ENCODE results near the gene GALNT2. TPM values are rescaled to one million over a fixed set of nuclear protein-coding genes. Genes with fewer than 3 reads are reported as not detected.

GALNT2 gene
- total and polyA plus RNA-seq, 2 experiments from 2014 or later, result 96.7 to 143 TPM

DNA sequence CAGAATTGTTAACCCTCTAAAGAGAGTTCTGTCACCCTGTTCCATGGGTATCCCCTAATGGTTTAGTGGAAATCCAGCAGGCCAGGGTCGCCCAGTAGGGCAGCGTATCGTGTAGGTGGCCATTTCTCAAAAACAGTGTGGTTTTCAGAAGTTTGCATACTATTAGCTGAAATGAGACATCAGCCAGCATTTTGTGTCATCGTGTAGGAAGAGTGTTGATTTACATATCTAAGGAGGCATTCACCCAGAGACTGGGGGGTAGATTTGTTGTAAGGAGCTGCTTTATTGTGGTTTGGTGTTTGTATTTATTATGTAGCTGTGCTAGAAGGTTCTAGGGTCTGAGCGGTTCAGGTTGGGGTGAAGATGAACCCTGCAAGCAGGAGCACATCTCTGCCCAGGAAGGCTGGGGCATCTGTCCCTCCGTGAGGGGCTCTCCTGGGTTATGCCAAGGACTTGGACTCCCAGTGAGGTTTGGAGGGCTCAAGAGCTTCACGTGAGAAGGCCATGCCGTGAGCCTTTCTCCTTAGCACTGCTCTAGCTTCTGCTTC is 184.7 kb downstream of the GALNT2 start:
- H4K20me1 ChIP-seq (ENCODE audit: insufficient read depth, poor library complexity, severe bottlenecking), result no peaks in the 10 kb centered on the region
- WGBS (ENCODE audit: low lambda C conversion rate, missing lambda C conversion rate), result 95% methylated on average over 8 of the region's 8 CpGs
- no peaks in the 10 kb centered on the region for H3K9me2 ChIP-seq (replicated peaks; ENCODE audit: insufficient read depth)
- H3K9me3 ChIP-seq (ENCODE audit: low read depth), result no peaks in the 10 kb centered on the region
- no peak overlapping the region for H3K27ac ChIP-seq
- no peak overlapping the region for H3K4me2 ChIP-seq
- no peaks in the 10 kb centered on the region for H3K36me3 ChIP-seq (replicated peaks; ENCODE audit: insufficient read depth, low read depth)
- no peaks in the 10 kb centered on the region for H3K4me1 ChIP-seq (ENCODE audit: insufficient read depth)
- no peak for DNase-seq (ENCODE audit: low spot score)
- H3K27me3 ChIP-seq, result no peaks in the 10 kb centered on the region
- no peak for TF ChIP-seq EZH2 (IDR thresholded peaks at IDR 0.05; ENCODE audit: borderline replicate concordance)
- TF ChIP-seq EZH2phosphoT487 (IDR thresholded peaks at IDR 0.05; ENCODE audit: low read depth, severe bottlenecking, unreplicated experiment), result no peak
- TF ChIP-seq, protein P1, sequence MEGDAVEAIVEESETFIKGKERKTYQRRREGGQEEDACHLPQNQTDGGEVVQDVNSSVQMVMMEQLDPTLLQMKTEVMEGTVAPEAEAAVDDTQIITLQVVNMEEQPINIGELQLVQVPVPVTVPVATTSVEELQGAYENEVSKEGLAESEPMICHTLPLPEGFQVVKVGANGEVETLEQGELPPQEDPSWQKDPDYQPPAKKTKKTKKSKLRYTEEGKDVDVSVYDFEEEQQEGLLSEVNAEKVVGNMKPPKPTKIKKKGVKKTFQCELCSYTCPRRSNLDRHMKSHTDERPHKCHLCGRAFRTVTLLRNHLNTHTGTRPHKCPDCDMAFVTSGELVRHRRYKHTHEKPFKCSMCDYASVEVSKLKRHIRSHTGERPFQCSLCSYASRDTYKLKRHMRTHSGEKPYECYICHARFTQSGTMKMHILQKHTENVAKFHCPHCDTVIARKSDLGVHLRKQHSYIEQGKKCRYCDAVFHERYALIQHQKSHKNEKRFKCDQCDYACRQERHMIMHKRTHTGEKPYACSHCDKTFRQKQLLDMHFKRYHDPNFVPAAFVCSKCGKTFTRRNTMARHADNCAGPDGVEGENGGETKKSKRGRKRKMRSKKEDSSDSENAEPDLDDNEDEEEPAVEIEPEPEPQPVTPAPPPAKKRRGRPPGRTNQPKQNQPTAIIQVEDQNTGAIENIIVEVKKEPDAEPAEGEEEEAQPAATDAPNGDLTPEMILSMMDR (IDR thresholded peaks at IDR 0.05; ENCODE audit: poor library complexity), result no peak
- no peak overlapping the region for H3K4me3 ChIP-seq
- no peaks in the 10 kb centered on the region for H3K79me2 ChIP-seq
- no peak overlapping the region for H2AFZ ChIP-seq

DNA sequence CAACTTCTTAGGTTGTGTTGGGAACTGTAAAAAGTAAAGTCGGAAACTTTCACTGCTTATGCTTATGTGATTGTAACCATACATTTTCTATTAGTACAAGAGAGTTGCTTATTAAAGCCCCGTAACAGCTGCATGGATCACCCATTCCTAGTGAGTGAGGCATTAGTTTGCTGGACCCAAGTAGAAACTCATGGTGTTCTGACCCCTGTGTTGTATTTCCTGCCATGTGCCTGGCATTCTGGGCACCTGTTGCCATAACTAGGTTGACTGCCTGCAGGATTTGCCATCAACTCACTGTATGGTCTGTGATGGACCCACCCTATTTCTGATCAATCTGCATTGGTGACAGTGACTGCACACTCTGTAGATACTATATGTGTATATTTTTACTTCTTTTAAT is 186.1 kb downstream of the GALNT2 start:
- no peak overlapping the region for H3K4me2 ChIP-seq
- TF ChIP-seq EZH2phosphoT487 (IDR thresholded peaks at IDR 0.05; ENCODE audit: low read depth, severe bottlenecking, unreplicated experiment), result no peak
- TF ChIP-seq EZH2 (IDR thresholded peaks at IDR 0.05; ENCODE audit: borderline replicate concordance), result no peak
- TF ChIP-seq, protein P1 (IDR thresholded peaks at IDR 0.05; ENCODE audit: poor library complexity), result no peak
- no peaks in the 10 kb centered on the region for H3K79me2 ChIP-seq
- no peaks in the 10 kb centered on the region for H3K27me3 ChIP-seq
- WGBS (ENCODE audit: low lambda C conversion rate, missing lambda C conversion rate), result 94% methylated on average over 2 of the region's 2 CpGs
- H3K9me3 ChIP-seq (ENCODE audit: low read depth), result no peaks in the 10 kb centered on the region
- no peak overlapping the region for H2AFZ ChIP-seq
- no peak overlapping the region for H3K27ac ChIP-seq
- H3K4me1 ChIP-seq (ENCODE audit: insufficient read depth), result no peaks in the 10 kb centered on the region
- H4K20me1 ChIP-seq (ENCODE audit: insufficient read depth, poor library complexity, severe bottlenecking), result no peaks in the 10 kb centered on the region
- DNase-seq (ENCODE audit: low spot score), result no peak
- H3K4me3 ChIP-seq, result no peak overlapping the region
- H3K36me3 ChIP-seq (replicated peaks; ENCODE audit: insufficient read depth, low read depth), result no peaks in the 10 kb centered on the region
- H3K9me2 ChIP-seq (replicated peaks; ENCODE audit: insufficient read depth), result no peaks in the 10 kb centered on the region

DNA sequence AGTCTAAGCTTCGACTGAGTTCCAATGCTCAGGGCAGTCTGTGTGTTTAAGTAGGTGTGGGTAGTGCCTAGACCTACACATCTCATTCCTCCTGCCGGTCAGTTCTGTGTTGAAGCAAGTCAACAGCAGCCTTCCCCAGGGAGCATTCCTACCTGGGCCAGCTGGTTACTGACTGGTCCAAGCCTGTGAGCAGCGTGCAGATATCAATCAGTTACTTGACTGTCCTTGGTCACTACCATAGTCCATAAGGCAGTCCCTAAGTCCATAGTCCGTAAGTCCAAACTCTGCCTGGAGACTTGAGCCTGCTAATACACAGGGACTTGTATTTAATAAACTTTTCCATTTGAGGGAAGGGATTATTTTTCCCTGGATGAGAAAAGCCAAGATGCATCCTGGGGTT is 187.2 kb downstream of the GALNT2 start:
- H4K20me1 ChIP-seq (ENCODE audit: insufficient read depth, poor library complexity, severe bottlenecking), result no peaks in the 10 kb centered on the region
- no peaks in the 10 kb centered on the region for H3K9me3 ChIP-seq (ENCODE audit: low read depth)
- no peaks in the 10 kb centered on the region for H3K79me2 ChIP-seq
- H3K27me3 ChIP-seq, result no peaks in the 10 kb centered on the region
- H3K4me1 ChIP-seq (ENCODE audit: insufficient read depth), result no peaks in the 10 kb centered on the region
- no peak overlapping the region for H3K4me3 ChIP-seq
- H2AFZ ChIP-seq, result no peak overlapping the region
- H3K36me3 ChIP-seq (replicated peaks; ENCODE audit: insufficient read depth, low read depth), result no peaks in the 10 kb centered on the region
- no peak overlapping the region for H3K4me2 ChIP-seq
- no peak for DNase-seq (ENCODE audit: low spot score)
- TF ChIP-seq EZH2phosphoT487 (IDR thresholded peaks at IDR 0.05; ENCODE audit: low read depth, severe bottlenecking, unreplicated experiment) (no peak), EZH2 (IDR thresholded peaks at IDR 0.05; ENCODE audit: borderline replicate concordance) (no peak)
- TF ChIP-seq, protein P1 (IDR thresholded peaks at IDR 0.05; ENCODE audit: poor library complexity), result no peak
- no peak overlapping the region for H3K27ac ChIP-seq
- WGBS (ENCODE audit: low lambda C conversion rate, missing lambda C conversion rate), result 87% methylated on average over 4 of the region's 4 CpGs
- no peaks in the 10 kb centered on the region for H3K9me2 ChIP-seq (replicated peaks; ENCODE audit: insufficient read depth)
